GM21529 (cell line): ENCODE results near the gene KRTAP9-2.
"Not testable (repeated sequence)": the region's sequence is repeated elsewhere in the genome, so short reads cannot be mapped to it uniquely, and the experiment has no call there.

Source experiments
- ATAC-seq: cut with Tn5 transposase; IDR thresholded peaks from one replicate; pipeline ENCODE4 v1.9.1; 2021; ENCODE audit not compliant: unreplicated experiment

Gene KRTAP9-2

GRCh38 chr17:41232399-41233105 lies 6.1 kb downstream of the KRTAP9-2 start, which contains the start of gene KRTAP9-3:
Gene KRTAP9-3, plus strand, starts transcription at chr17:41232449. Its CDS starts 53 bp downstream, at chr17:41232502.
- ATAC-seq, result not testable (repeated sequence)

GRCh38 chr17:41237116-41237515 lies 10.7 kb downstream of the KRTAP9-2 start:
- not testable (repeated sequence) for ATAC-seq

- not testable (repeated sequence) for ATAC-seq
Observed at GRCh38 chr17:41237949-41238437, 11.5 kb downstream of the KRTAP9-2 start, which contains the start of gene KRTAP9-8. Gene KRTAP9-8, plus strand, starts transcription at chr17:41237999. Its CDS starts 53 bp downstream, at chr17:41238052.

- not testable (repeated sequence) for ATAC-seq
Observed at GRCh38 chr17:41246995-41247787, 20.7 kb downstream of the KRTAP9-2 start.

GRCh38 chr17:41249637-41250240 lies 23.3 kb downstream of the KRTAP9-2 start, which contains the start of gene KRTAP9-4:
Gene KRTAP9-4, plus strand, starts transcription at chr17:41249687. Its CDS starts 34 bp downstream, at chr17:41249721.
- not testable (repeated sequence) for ATAC-seq

GRCh38 chr17:41251261-41251660 lies 24.8 kb downstream of the KRTAP9-2 start:
- ATAC-seq, result no peak

- no peak for ATAC-seq
Observed at GRCh38 chr17:41254861-41255260, 28.4 kb downstream of the KRTAP9-2 start.

GRCh38 chr17:41255381-41256290 lies 29.2 kb downstream of the KRTAP9-2 start, which contains the start of gene KRTAP9-9:
Gene KRTAP9-9, plus strand, starts transcription at chr17:41255384.
- ATAC-seq, result not testable (repeated sequence)

GRCh38 chr17:41256291-41256685 lies 29.8 kb downstream of the KRTAP9-2 start:
- no peak for ATAC-seq

GRCh38 chr17:41258406-41258805 lies 32.0 kb downstream of the KRTAP9-2 start:
- ATAC-seq, result no peak

GRCh38 chr17:41263212-41263611 lies 36.8 kb downstream of the KRTAP9-2 start:
- ATAC-seq, result no peak

GRCh38 chr17:41264599-41264998 lies 38.2 kb downstream of the KRTAP9-2 start:
- ATAC-seq, result no peak

- no peak for ATAC-seq
Observed at GRCh38 chr17:41265078-41265477, 38.6 kb downstream of the KRTAP9-2 start, which contains the start of gene KRTAP9-6. Gene KRTAP9-6, plus strand, starts transcription at chr17:41265378. Its CDS starts 0 bp downstream, at chr17:41265378.

- no peak for ATAC-seq
Observed at GRCh38 chr17:41267711-41268110, 41.3 kb downstream of the KRTAP9-2 start.

GRCh38 chr17:41271323-41271722 lies 44.9 kb downstream of the KRTAP9-2 start:
- ATAC-seq, result not testable (repeated sequence)

GRCh38 chr17:41271858-41272257 lies 45.4 kb downstream of the KRTAP9-2 start:
- ATAC-seq, result no peak

- not testable (repeated sequence) for ATAC-seq
Observed at GRCh38 chr17:41275648-41276190, 49.3 kb downstream of the KRTAP9-2 start, which contains the start of gene KRTAP9-7. Gene KRTAP9-7, plus strand, starts transcription at chr17:41275698. Its CDS starts 0 bp downstream, at chr17:41275698.
